Measurements from ENCODE around the gene SPHK1.

GRCh38 chr17:76382351-76382802 lies 2.0 kb upstream of the SPHK1 start:
- no peak for TF ChIP-seq CTCF (conservative IDR thresholded peaks at IDR 0.05; ENCODE audit: low read length)
- TF ChIP-seq EZH2phosphoT487 (IDR thresholded peaks at IDR 0.05; ENCODE audit: borderline replicate concordance), result no peak
